HepG2 (cell line): ENCODE measurements around the gene SLC13A3. TPM values are rescaled to one million over a fixed set of nuclear protein-coding genes. Genes with fewer than 3 reads are reported as not detected.

Experiments used
- DMAP1 ChIP-seq: IDR thresholded peaks from 2 replicates; pipeline ENCODE4 v1.6.1; 2016
- IRF2 ChIP-seq: IDR thresholded peaks from 2 replicates; pipeline ENCODE4 v1.6.1; 2018; ENCODE audit warnings: missing genetic modification reagents, missing compliant biosample characterization
- MAFG ChIP-seq: sonication (generic); formaldehyde crosslinking; IDR thresholded peaks from 2 replicates; pipeline ENCODE4 v1.5.1; 2020; ENCODE audit warnings: mild to moderate bottlenecking, missing genetic modification reagents
- NCOA2 ChIP-seq: sonication (generic); formaldehyde crosslinking; IDR thresholded peaks from 2 replicates; pipeline ENCODE4 v1.8.0; 2022; ENCODE audit warnings: inconsistent platforms
- NR1H2 ChIP-seq: sonication (generic); formaldehyde crosslinking; IDR thresholded peaks from 2 replicates; pipeline ENCODE4 v1.8.1; 2022; ENCODE audit warnings: low read depth, missing genetic modification reagents, borderline replicate concordance
- PHB2 ChIP-seq: fragments of 450-650 bp; IDR thresholded peaks from 2 replicates; pipeline ENCODE4 v1.6.1; 2018; ENCODE audit not compliant: partially characterized antibody
- PHF5A ChIP-seq: IDR thresholded peaks from one replicate; pipeline ENCODE4 v1.6.1; 2018; ENCODE audit warnings: low read depth, missing genetic modification reagents; ENCODE audit not compliant: unreplicated experiment
- RXRA ChIP-seq: sonication (generic); formaldehyde crosslinking; IDR thresholded peaks from 2 replicates; pipeline ENCODE4 v1.5.1; 2020; ENCODE audit warnings: missing genetic modification reagents
- XRCC5 ChIP-seq: fragments of 200-400 bp; formaldehyde crosslinking; optimal IDR thresholded peaks from 2 replicates; pipeline ENCODE3; 2017; ENCODE audit warnings: mild to moderate bottlenecking, low read length
- ZNF432 ChIP-seq: sonication (generic); formaldehyde crosslinking; IDR thresholded peaks from 2 replicates; pipeline ENCODE4 v1.5.0; 2020; ENCODE audit warnings: missing genetic modification reagents, mild to moderate bottlenecking, borderline replicate concordance
- ZNF510 ChIP-seq: sonication (generic); formaldehyde crosslinking; IDR thresholded peaks from 2 replicates; pipeline ENCODE4 v1.4.0; 2020; ENCODE audit warnings: low read depth, mild to moderate bottlenecking, missing genetic modification reagents
- ZNF572 ChIP-seq: sonication (generic); formaldehyde crosslinking; IDR thresholded peaks from 2 replicates; pipeline ENCODE4 v1.5.1; 2020; ENCODE audit warnings: mild to moderate bottlenecking, missing genetic modification reagents
- ZSCAN22 ChIP-seq: sonication (generic); formaldehyde crosslinking; IDR thresholded peaks from 2 replicates; pipeline ENCODE4 v1.4.0; 2020; ENCODE audit warnings: mild to moderate bottlenecking, missing genetic modification reagents
- polyA plus RNA-seq, 8 experiments: library from polyadenylated mRNA; depleted of rRNA in 3 of 8; stranded (reverse) in 7 of 8; unstranded in 1 of 8; fragments of >200 nt; fragmentation: Illumina TruSeq in 4 of 8; extraction: Trizol in 4 of 8; gene quantifications; 2 replicates each; pipeline versions ENCODE4 v1.2.1 to v1.2.3, GENCODE V29; 2011 to 2016; ENCODE audit warnings: low read depth in 4 of 8, missing spikeins in 1 of 8, mixed read lengths in 1 of 8; ENCODE audit not compliant: insufficient read depth in 1 of 8
- total RNA-seq, 5 experiments: library from RNA; depleted of rRNA; stranded (reverse); fragments of >200 nt; fragmentation: Illumina TruSeq; extraction: Trizol; gene quantifications; 2 replicates each; pipeline ENCODE4 v1.2.3, GENCODE V29; 2016; ENCODE audit warnings: low read depth in 1 of 5
- TF ChIP-seq, protein P1 (sequence below), 2 experiments: sonication (generic) in 1 of 2; formaldehyde crosslinking in 1 of 2; IDR thresholded peaks; 2 replicates each; pipeline versions ENCODE4 v1.4.0 to v1.6.1; 2018 to 2020; ENCODE audit warnings: missing genetic modification reagents in 2 of 2, borderline replicate concordance in 1 of 2, low read depth in 1 of 2, mild to moderate bottlenecking in 1 of 2, missing biosample characterization in 1 of 2
- TF ChIP-seq, protein P2 (sequence below): sonication (generic); formaldehyde crosslinking; IDR thresholded peaks from 2 replicates; pipeline ENCODE4 v1.4.0; 2020; ENCODE audit warnings: mild to moderate bottlenecking, missing genetic modification reagents
- TF ChIP-seq, protein P3 (sequence below): sonication (generic); formaldehyde crosslinking; IDR thresholded peaks from 2 replicates; pipeline ENCODE4 v1.4.0; 2020; ENCODE audit warnings: mild to moderate bottlenecking, low read depth, missing genetic modification reagents
- TF ChIP-seq, protein P4 (sequence below): IDR thresholded peaks from 2 replicates; pipeline ENCODE4 v1.6.1; 2016; ENCODE audit warnings: missing compliant biosample characterization, missing genetic modification reagents, borderline replicate concordance
- TF ChIP-seq, protein P5 (sequence below): sonication (generic); formaldehyde crosslinking; IDR thresholded peaks from 2 replicates; pipeline ENCODE4 v1.4.0; 2020; ENCODE audit warnings: mild to moderate bottlenecking, missing genetic modification reagents
- TF ChIP-seq, protein P6 (sequence below): sonication (generic); formaldehyde crosslinking; IDR thresholded peaks from 2 replicates; pipeline ENCODE4 v1.5.1; 2020; ENCODE audit warnings: mild to moderate bottlenecking, moderate library complexity, missing genetic modification reagents

The SLC13A3 gene
- total and polyA plus RNA-seq, 2 of the 13 experiments (the other 11 are each of a cell fraction or from before 2014, with no cell fraction given): 66.5 to 76.0 TPM

DNA sequence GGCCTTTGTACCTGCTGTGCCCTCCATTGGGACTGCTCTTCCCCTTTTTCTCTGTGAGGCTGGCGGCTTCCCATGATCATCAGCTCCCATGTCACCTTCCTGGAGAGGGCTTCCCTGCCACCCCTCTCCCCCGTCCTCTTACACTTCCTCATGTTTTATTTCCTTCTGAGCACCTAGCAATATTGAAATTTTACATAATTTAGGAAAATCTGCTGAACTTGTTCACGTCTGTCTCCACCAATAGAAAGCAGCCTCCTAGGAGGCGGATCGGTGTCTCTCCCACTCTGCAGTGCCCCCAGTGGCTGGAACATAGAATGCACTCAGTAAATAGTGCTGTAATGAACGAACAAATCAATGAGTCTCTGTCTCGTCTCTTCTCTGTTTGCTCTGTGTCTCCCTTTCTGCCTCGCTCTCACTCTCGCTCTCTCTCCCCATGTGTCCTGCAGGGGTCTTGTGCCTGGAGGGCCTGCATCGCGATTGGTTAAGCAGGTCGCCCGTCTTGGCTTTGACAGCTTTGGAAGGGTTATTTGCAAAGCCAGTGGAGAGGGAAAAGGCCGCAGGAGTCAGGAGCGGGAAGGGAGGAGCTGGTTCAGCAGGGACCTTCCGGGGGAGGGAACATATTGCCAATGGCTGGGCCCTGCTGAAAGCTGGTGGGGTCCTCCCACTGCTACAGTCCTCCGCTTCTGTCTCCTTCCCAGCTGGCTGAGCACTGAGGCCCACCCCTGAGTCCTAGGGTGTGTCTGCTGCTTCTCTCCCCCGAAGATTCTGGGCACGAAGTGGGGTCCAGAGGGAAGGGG lies 88.7 kb downstream of the SLC13A3 start (continued):
- TF ChIP-seq, protein P1, sequence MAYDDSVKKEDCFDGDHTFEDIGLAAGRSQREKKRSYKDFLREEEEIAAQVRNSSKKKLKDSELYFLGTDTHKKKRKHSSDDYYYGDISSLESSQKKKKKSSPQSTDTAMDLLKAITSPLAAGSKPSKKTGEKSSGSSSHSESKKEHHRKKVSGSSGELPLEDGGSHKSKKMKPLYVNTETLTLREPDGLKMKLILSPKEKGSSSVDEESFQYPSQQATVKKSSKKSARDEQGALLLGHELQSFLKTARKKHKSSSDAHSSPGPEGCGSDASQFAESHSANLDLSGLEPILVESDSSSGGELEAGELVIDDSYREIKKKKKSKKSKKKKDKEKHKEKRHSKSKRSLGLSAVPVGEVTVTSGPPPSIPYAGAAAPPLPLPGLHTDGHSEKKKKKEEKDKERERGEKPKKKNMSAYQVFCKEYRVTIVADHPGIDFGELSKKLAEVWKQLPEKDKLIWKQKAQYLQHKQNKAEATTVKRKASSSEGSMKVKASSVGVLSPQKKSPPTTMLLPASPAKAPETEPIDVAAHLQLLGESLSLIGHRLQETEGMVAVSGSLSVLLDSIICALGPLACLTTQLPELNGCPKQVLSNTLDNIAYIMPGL (CRISPR knock-in tag; IDR thresholded peaks at IDR 0.05; ENCODE audit: borderline replicate concordance in 1 of 2, low read depth in 1 of 2): peak; percentile 73 to 94
- TF ChIP-seq RXRA (peak; percentile 50), ZNF510 (CRISPR knock-in tag) (no peak), NCOA2 (no peak; the same call in 1 of the 2 replicates), PHF5A (CRISPR knock-in tag) (peak; percentile 91), NR1H2 (CRISPR knock-in tag) (no peak), ZNF572 (CRISPR knock-in tag) (no peak), XRCC5 (peak; percentile 98), PHB2 (no peak), MAFG (no peak), ZNF432 (CRISPR knock-in tag) (no peak), IRF2 (CRISPR knock-in tag) (peak; percentile 39; the same call in 1 of the 2 replicates), ZSCAN22 (CRISPR knock-in tag) (no peak), DMAP1 (CRISPR knock-in tag) (peak; percentile 70; the same call in 1 of the 2 replicates)
- TF ChIP-seq, protein P2, sequence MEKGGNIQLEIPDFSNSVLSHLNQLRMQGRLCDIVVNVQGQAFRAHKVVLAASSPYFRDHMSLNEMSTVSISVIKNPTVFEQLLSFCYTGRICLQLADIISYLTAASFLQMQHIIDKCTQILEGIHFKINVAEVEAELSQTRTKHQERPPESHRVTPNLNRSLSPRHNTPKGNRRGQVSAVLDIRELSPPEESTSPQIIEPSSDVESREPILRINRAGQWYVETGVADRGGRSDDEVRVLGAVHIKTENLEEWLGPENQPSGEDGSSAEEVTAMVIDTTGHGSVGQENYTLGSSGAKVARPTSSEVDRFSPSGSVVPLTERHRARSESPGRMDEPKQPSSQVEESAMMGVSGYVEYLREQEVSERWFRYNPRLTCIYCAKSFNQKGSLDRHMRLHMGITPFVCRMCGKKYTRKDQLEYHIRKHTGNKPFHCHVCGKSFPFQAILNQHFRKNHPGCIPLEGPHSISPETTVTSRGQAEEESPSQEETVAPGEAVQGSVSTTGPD (CRISPR knock-in tag): no peak
- TF ChIP-seq, protein P3, sequence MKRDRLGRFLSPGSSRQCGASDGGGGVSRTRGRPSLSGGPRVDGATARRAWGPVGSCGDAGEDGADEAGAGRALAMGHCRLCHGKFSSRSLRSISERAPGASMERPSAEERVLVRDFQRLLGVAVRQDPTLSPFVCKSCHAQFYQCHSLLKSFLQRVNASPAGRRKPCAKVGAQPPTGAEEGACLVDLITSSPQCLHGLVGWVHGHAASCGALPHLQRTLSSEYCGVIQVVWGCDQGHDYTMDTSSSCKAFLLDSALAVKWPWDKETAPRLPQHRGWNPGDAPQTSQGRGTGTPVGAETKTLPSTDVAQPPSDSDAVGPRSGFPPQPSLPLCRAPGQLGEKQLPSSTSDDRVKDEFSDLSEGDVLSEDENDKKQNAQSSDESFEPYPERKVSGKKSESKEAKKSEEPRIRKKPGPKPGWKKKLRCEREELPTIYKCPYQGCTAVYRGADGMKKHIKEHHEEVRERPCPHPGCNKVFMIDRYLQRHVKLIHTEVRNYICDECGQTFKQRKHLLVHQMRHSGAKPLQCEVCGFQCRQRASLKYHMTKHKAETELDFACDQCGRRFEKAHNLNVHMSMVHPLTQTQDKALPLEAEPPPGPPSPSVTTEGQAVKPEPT (CRISPR knock-in tag): no peak
- TF ChIP-seq, protein P4, sequence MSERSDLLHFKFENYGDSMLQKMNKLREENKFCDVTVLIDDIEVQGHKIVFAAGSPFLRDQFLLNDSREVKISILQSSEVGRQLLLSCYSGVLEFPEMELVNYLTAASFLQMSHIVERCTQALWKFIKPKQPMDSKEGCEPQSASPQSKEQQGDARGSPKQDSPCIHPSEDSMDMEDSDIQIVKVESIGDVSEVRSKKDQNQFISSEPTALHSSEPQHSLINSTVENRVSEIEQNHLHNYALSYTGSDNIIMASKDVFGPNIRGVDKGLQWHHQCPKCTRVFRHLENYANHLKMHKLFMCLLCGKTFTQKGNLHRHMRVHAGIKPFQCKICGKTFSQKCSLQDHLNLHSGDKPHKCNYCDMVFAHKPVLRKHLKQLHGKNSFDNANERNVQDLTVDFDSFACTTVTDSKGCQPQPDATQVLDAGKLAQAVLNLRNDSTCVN (CRISPR knock-in tag): no peak
- TF ChIP-seq, protein P5, sequence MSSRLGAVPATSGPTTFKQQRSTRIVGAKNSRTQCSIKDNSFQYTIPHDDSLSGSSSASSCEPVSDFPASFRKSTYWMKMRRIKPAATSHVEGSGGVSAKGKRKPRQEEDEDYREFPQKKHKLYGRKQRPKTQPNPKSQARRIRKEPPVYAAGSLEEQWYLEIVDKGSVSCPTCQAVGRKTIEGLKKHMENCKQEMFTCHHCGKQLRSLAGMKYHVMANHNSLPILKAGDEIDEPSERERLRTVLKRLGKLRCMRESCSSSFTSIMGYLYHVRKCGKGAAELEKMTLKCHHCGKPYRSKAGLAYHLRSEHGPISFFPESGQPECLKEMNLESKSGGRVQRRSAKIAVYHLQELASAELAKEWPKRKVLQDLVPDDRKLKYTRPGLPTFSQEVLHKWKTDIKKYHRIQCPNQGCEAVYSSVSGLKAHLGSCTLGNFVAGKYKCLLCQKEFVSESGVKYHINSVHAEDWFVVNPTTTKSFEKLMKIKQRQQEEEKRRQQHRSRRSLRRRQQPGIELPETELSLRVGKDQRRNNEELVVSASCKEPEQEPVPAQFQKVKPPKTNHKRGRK (CRISPR knock-in tag): no peak
- TF ChIP-seq, protein P6, sequence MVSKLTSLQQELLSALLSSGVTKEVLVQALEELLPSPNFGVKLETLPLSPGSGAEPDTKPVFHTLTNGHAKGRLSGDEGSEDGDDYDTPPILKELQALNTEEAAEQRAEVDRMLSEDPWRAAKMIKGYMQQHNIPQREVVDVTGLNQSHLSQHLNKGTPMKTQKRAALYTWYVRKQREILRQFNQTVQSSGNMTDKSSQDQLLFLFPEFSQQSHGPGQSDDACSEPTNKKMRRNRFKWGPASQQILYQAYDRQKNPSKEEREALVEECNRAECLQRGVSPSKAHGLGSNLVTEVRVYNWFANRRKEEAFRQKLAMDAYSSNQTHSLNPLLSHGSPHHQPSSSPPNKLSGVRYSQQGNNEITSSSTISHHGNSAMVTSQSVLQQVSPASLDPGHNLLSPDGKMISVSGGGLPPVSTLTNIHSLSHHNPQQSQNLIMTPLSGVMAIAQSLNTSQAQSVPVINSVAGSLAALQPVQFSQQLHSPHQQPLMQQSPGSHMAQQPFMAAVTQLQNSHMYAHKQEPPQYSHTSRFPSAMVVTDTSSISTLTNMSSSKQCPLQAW: peak; percentile 19; the same call in 1 of the 2 replicates
